Uterus (tissue), 2 donors: ENCODE results near the gene DENND1A.

Source experiments
- CTCF ChIP-seq, 4 experiments: fragments of 200-600 bp in 2 of 4; fragments of 450-650 bp in 2 of 4; sonication (generic) in 2 of 4; IDR thresholded peaks; one replicate each; pipeline ENCODE4 v1.5.1; 2016 to 2019; ENCODE audit warnings: antibody characterized with exemption in 4 of 4, mild to moderate bottlenecking in 2 of 4, moderate library complexity in 1 of 4
- POLR2A ChIP-seq, 2 donors: fragments of 450-650 bp; IDR thresholded peaks; one replicate each; pipeline ENCODE4 v1.6.1; 2016; ENCODE audit warnings: antibody characterized with exemption in 2 of 2, mild to moderate bottlenecking in 1 of 2, moderate library complexity in 1 of 2

- TF ChIP-seq CTCF (IDR thresholded peaks at IDR 0.05) (no peak), POLR2A (IDR thresholded peaks at IDR 0.05) (no peak)
Observed at GRCh38 chr9:123763910-123764588, 165.9 kb downstream of the DENND1A start.
